Activated CD4-positive, alpha-beta T cell treated with anti-CD3 and anti-CD28 coated beads for 36 hours (primary cell): ENCODE results near the gene RPL38. TPM values are rescaled to one million over a fixed set of nuclear protein-coding genes. Genes with fewer than 3 reads are reported as not detected.
A peak's percentile ranks its signal among the peaks of the same experiment; 100 is the strongest.

Experiments used
- ATAC-seq: fragments of 200-7000 bp; cut with Tn5 transposase; one replicate; pipeline ENCODE4 v1.10.0; 2021; ENCODE audit warnings: mild to moderate bottlenecking, moderate library complexity
- CTCF ChIA-PET: fragments of 350-600 bp; sonication (Branson Sonifier 250); formaldehyde crosslinking; loops from one replicate; lab custom pipeline; 2021; ENCODE audit warnings: antibody characterized with exemption; lab: Charles Lee
- POLR2A ChIA-PET: fragments of 350-600 bp; sonication (Branson Sonifier 250); formaldehyde crosslinking; loops from one replicate; lab custom pipeline; 2021; ENCODE audit warnings: antibody characterized with exemption, inconsistent platforms; lab: Charles Lee
- DNase-seq: peaks from one replicate; pipeline ENCODE4 v3.0.0-alpha.2; 2020
- H3K27ac Mint-ChIP-seq: one replicate; pipeline ENCODE4 v1.8.0; 2021; ENCODE audit warnings: mixed read lengths
- H3K27me3 Mint-ChIP-seq: one replicate; pipeline ENCODE4 v1.8.0; 2021; ENCODE audit warnings: mixed read lengths
- H3K36me3 Mint-ChIP-seq: one replicate; pipeline ENCODE4 v1.8.0; 2021; ENCODE audit warnings: low read depth, mixed read lengths
- H3K4me1 Mint-ChIP-seq: one replicate; pipeline ENCODE4 v1.8.0; 2021; ENCODE audit warnings: mixed read lengths
- H3K4me3 Mint-ChIP-seq: one replicate; pipeline ENCODE4 v1.8.0; 2021; ENCODE audit warnings: mild to moderate bottlenecking, moderate library complexity, mixed read lengths
- H3K9me3 Mint-ChIP-seq: one replicate; pipeline ENCODE4 v1.8.0; 2021; ENCODE audit warnings: low read depth, mixed read lengths
- intact Hi-C, 2 experiments: fragments of 100-400 bp; cut with DNase I in 1 of 2; cut with micrococcal nuclease in 1 of 2; formaldehyde crosslinking; loops; one replicate each; pipeline versions ENCODE4 v1.14.2 to v1.15.1; 2022 to 2024; cut with DNase I, micrococcal nuclease
- total RNA-seq, 2 experiments: library from RNA; stranded (reverse); gene quantifications; one replicate each; pipeline ENCODE4 v1.2.3, GENCODE V29; 2021

RPL38 gene
- total RNA-seq = 1,000 to 10,000 TPM; 1,648 to 1,818 TPM

GRCh38 chr17:74203439-74204240, at the start of gene RPL38:
RPL38 (plus strand) TSS chr17:74203678; CDS start chr17:74203956, 278 bp downstream.
- POLR2A ChIA-PET = interaction anchor here (1.0 to 1.5 kb wide), 3 partner anchors 9 to 191 kb away, joined by 3 to 6 read pairs (median 3); partner anchors contain the start of gene TTYH2
- Mint-ChIP-seq H3K4me3 (peak within 1 kb of the TSS; percentile 100), H3K36me3 (peaks cover 47% of the 10 kb centered on the region), H3K27me3 (peaks cover 11% of the 10 kb centered on the region), H3K27ac (peak within 1 kb of the TSS; percentile 100), H3K9me3 (no peaks in the 10 kb centered on the region), H3K4me1 (peaks cover 44% of the 10 kb centered on the region)
- intact Hi-C loops = loop anchor here in 1 of 2 experiments (1.0 to 5.0 kb wide), 7 partner anchors 10 to 971 kb away; partner anchors contain the start of genes FDXR, NHERF1 and TTYH2
- peak; percentile 98 for DNase-seq
- CTCF ChIA-PET = interaction anchor here (0.6 to 6.4 kb wide), 5 partner anchors 9 to 980 kb away, joined by 3 to 54 read pairs (median 4); partner anchors contain the start of gene TTYH2
- ATAC-seq = peak; percentile 83

GRCh38 chr17:74153821-74154430, 49.6 kb upstream of the RPL38 start:
- ATAC-seq (no peak), DNase-seq (no peak)
- POLR2A ChIA-PET = no interaction called here
- Mint-ChIP-seq H3K36me3 (no peaks in the 10 kb centered on the region), H3K4me3 (no peak overlapping the region), H3K9me3 (no peaks in the 10 kb centered on the region), H3K4me1 (no peaks in the 10 kb centered on the region), H3K27me3 (peaks cover 18% of the 10 kb centered on the region), H3K27ac (no peak overlapping the region)
- intact Hi-C loops = no loop called here
- CTCF ChIA-PET = interaction anchor here (0.7 kb wide), 2 partner anchors 46 to 1191 kb away, joined by 3 read pairs; no protein-coding TSS in a partner anchor

- Mint-ChIP-seq H3K4me1 (no peaks in the 10 kb centered on the region), H3K9me3 (no peaks in the 10 kb centered on the region), H3K27me3 (peaks cover 17% of the 10 kb centered on the region), H3K36me3 (no peaks in the 10 kb centered on the region), H3K4me3 (no peak overlapping the region), H3K27ac (no peak overlapping the region)
- ChIA-PET POLR2A (no interaction called here), CTCF (no interaction called here)
- intact Hi-C loops = no loop called here
- no peak for DNase-seq
- ATAC-seq = no peak
These were observed 46.6 kb upstream of the RPL38 start for GRCh38 chr17:74156878-74157277.

GRCh38 chr17:74157366-74157765, 46.1 kb upstream of the RPL38 start:
- no peak overlapping the region for H3K4me3 Mint-ChIP-seq
- intact Hi-C loops = no loop called here
- CTCF ChIA-PET = no interaction called here
- H3K27ac Mint-ChIP-seq = no peak overlapping the region
- POLR2A ChIA-PET = no interaction called here
- ATAC-seq (no peak), DNase-seq (no peak)
- H3K9me3 Mint-ChIP-seq = no peaks in the 10 kb centered on the region
- no peaks in the 10 kb centered on the region for H3K4me1 Mint-ChIP-seq
- no peaks in the 10 kb centered on the region for H3K36me3 Mint-ChIP-seq
- H3K27me3 Mint-ChIP-seq = peaks cover 17% of the 10 kb centered on the region

GRCh38 chr17:74158761-74159160, 44.7 kb upstream of the RPL38 start:
- Mint-ChIP-seq H3K27ac (no peak overlapping the region), H3K4me3 (no peak overlapping the region), H3K36me3 (no peaks in the 10 kb centered on the region), H3K9me3 (no peaks in the 10 kb centered on the region), H3K4me1 (no peaks in the 10 kb centered on the region), H3K27me3 (peaks cover 17% of the 10 kb centered on the region)
- ATAC-seq = no peak
- no peak for DNase-seq
- CTCF ChIA-PET = interaction anchor here (0.6 to 1.1 kb wide), 2 partner anchors 194 to 568 kb away, joined by 3 read pairs; no protein-coding TSS in a partner anchor
- intact Hi-C loops = no loop called here
- POLR2A ChIA-PET = no interaction called here

- H3K36me3 Mint-ChIP-seq = no peaks in the 10 kb centered on the region
- no peaks in the 10 kb centered on the region for H3K9me3 Mint-ChIP-seq
- ATAC-seq = no peak
- no peaks in the 10 kb centered on the region for H3K4me1 Mint-ChIP-seq
- no peak for DNase-seq
- no peak overlapping the region for H3K4me3 Mint-ChIP-seq
- CTCF ChIA-PET = interaction anchor here (1.1 kb wide), 1 partner anchor 569 kb away, joined by 3 read pairs; no protein-coding TSS in a partner anchor
- intact Hi-C loops = no loop called here
- POLR2A ChIA-PET = no interaction called here
- H3K27ac Mint-ChIP-seq = no peak overlapping the region
- H3K27me3 Mint-ChIP-seq = peaks cover 17% of the 10 kb centered on the region
These were observed 44.1 kb upstream of the RPL38 start for GRCh38 chr17:74159226-74159840.

- no peaks in the 10 kb centered on the region for H3K9me3 Mint-ChIP-seq
- POLR2A ChIA-PET = interaction anchor here (0.5 kb wide), 1 partner anchor 24 kb away, joined by 4 read pairs; no protein-coding TSS in a partner anchor
- H3K27me3 Mint-ChIP-seq = peaks cover 14% of the 10 kb centered on the region
- H3K4me3 Mint-ChIP-seq = no peak overlapping the region
- no peaks in the 10 kb centered on the region for H3K36me3 Mint-ChIP-seq
- H3K4me1 Mint-ChIP-seq = no peaks in the 10 kb centered on the region
- CTCF ChIA-PET = interaction anchor here (0.7 to 0.8 kb wide), 3 partner anchors 34 to 631 kb away, joined by 3 read pairs; no protein-coding TSS in a partner anchor
- ATAC-seq (no peak), DNase-seq (no peak)
- intact Hi-C loops = no loop called here
- H3K27ac Mint-ChIP-seq = no peak overlapping the region
These were observed 42.6 kb upstream of the RPL38 start for GRCh38 chr17:74160656-74161502.

- ChIA-PET POLR2A (interaction anchor here (0.5 kb wide), 1 partner anchor 24 kb away, joined by 4 read pairs; no protein-coding TSS in a partner anchor), CTCF (interaction anchor here (0.7 to 0.8 kb wide), 2 partner anchors 34 to 632 kb away, joined by 3 read pairs; no protein-coding TSS in a partner anchor)
- DNase-seq = no peak
- H3K4me1 Mint-ChIP-seq = no peaks in the 10 kb centered on the region
- H3K36me3 Mint-ChIP-seq = no peaks in the 10 kb centered on the region
- H3K9me3 Mint-ChIP-seq = no peaks in the 10 kb centered on the region
- intact Hi-C loops = no loop called here
- ATAC-seq = no peak
- H3K27ac Mint-ChIP-seq = no peak overlapping the region
- no peak overlapping the region for H3K4me3 Mint-ChIP-seq
- peaks cover 14% of the 10 kb centered on the region for H3K27me3 Mint-ChIP-seq
These were observed 42.0 kb upstream of the RPL38 start for GRCh38 chr17:74161503-74161875.

- Mint-ChIP-seq H3K4me1 (peaks cover 2% of the 10 kb centered on the region), H3K27me3 (peaks cover 17% of the 10 kb centered on the region), H3K36me3 (no peaks in the 10 kb centered on the region), H3K4me3 (no peak overlapping the region), H3K27ac (no peak overlapping the region), H3K9me3 (no peaks in the 10 kb centered on the region)
- POLR2A ChIA-PET = no interaction called here
- DNase-seq (no peak), ATAC-seq (no peak)
- CTCF ChIA-PET = interaction anchor here (0.7 kb wide), 1 partner anchor 1341 kb away, joined by 3 read pairs; no protein-coding TSS in a partner anchor
- intact Hi-C loops = no loop called here
These were observed 40.1 kb upstream of the RPL38 start for GRCh38 chr17:74163271-74163821.

- no peak overlapping the region for H3K27ac Mint-ChIP-seq
- H3K36me3 Mint-ChIP-seq = no peaks in the 10 kb centered on the region
- ATAC-seq (no peak), DNase-seq (no peak)
- H3K4me3 Mint-ChIP-seq = no peak overlapping the region
- no peaks in the 10 kb centered on the region for H3K9me3 Mint-ChIP-seq
- peaks cover 2% of the 10 kb centered on the region for H3K4me1 Mint-ChIP-seq
- intact Hi-C loops = no loop called here
- CTCF ChIA-PET = interaction anchor here (0.7 kb wide), 1 partner anchor 1342 kb away, joined by 3 read pairs; no protein-coding TSS in a partner anchor
- H3K27me3 Mint-ChIP-seq = peaks cover 14% of the 10 kb centered on the region
- POLR2A ChIA-PET = no interaction called here
These were observed 39.6 kb upstream of the RPL38 start for GRCh38 chr17:74163836-74164235.
